ENCODE data around the gene LCMT1. TPM values are rescaled to one million over a fixed set of nuclear protein-coding genes. Genes with fewer than 3 reads are reported as not detected.

The LCMT1 gene
- total RNA-seq, 2 experiments from 2014 or later: 37.1 to 40.7 TPM

GRCh38 chr16:25083065-25083464 is 28.5 kb upstream of the LCMT1 start:
- H3K36me3 Mint-ChIP-seq (ENCODE audit: low read depth): peaks cover 2% of the 10 kb centered on the region
- no peaks in the 10 kb centered on the region for H3K27me3 Mint-ChIP-seq
- DNase-seq (no peak), ATAC-seq (no peak)
- no peaks in the 10 kb centered on the region for H3K4me1 Mint-ChIP-seq (ENCODE audit: low read depth)
- no peak for TF ChIP-seq CTCF (IDR thresholded peaks at IDR 0.05)
- no peak overlapping the region for H3K27ac Mint-ChIP-seq
- no peak overlapping the region for H3K4me3 Mint-ChIP-seq
- no peaks in the 10 kb centered on the region for H3K9me3 Mint-ChIP-seq
- intact Hi-C loops (cut with micrococcal nuclease): no loop called here
- ChIA-PET POLR2A (no interaction called here), CTCF (no interaction called here)

GRCh38 chr16:25083701-25084100 is 27.8 kb upstream of the LCMT1 start:
- ATAC-seq: no peak
- intact Hi-C loops (cut with micrococcal nuclease): no loop called here
- no peak for TF ChIP-seq CTCF (IDR thresholded peaks at IDR 0.05)
- H3K27me3 Mint-ChIP-seq: no peaks in the 10 kb centered on the region
- DNase-seq: no peak
- H3K4me3 Mint-ChIP-seq: no peak overlapping the region
- H3K36me3 Mint-ChIP-seq (ENCODE audit: low read depth): peaks cover 2% of the 10 kb centered on the region
- CTCF ChIA-PET: no interaction called here
- H3K9me3 Mint-ChIP-seq: no peaks in the 10 kb centered on the region
- no peaks in the 10 kb centered on the region for H3K4me1 Mint-ChIP-seq (ENCODE audit: low read depth)
- H3K27ac Mint-ChIP-seq: no peak overlapping the region
- POLR2A ChIA-PET: no interaction called here

- intact Hi-C loops (cut with micrococcal nuclease): no loop called here
- DNase-seq: no peak
- ChIA-PET POLR2A (no interaction called here), CTCF (no interaction called here)
- Mint-ChIP-seq H3K9me3 (no peaks in the 10 kb centered on the region), H3K27ac (no peak overlapping the region), H3K4me3 (no peak overlapping the region), H3K27me3 (no peaks in the 10 kb centered on the region), H3K36me3 (ENCODE audit: low read depth) (peaks cover under 1% of the 10 kb centered on the region), H3K4me1 (ENCODE audit: low read depth) (no peaks in the 10 kb centered on the region)
- ATAC-seq: no peak
- no peak for TF ChIP-seq CTCF (IDR thresholded peaks at IDR 0.05)
Observed at GRCh38 chr16:25084797-25085196, 26.7 kb upstream of the LCMT1 start.

GRCh38 chr16:25087761-25088160 is 23.8 kb upstream of the LCMT1 start:
- DNase-seq (no peak), ATAC-seq (no peak)
- CTCF ChIA-PET: interaction anchor here (0.6 kb wide), 1 partner anchor 136 kb away, joined by 3 read pairs; no protein-coding TSS in a partner anchor
- Mint-ChIP-seq H3K4me1 (ENCODE audit: low read depth) (peaks cover 9% of the 10 kb centered on the region), H3K36me3 (ENCODE audit: low read depth) (peaks cover 2% of the 10 kb centered on the region), H3K27ac (no peak overlapping the region), H3K4me3 (no peak overlapping the region), H3K9me3 (no peaks in the 10 kb centered on the region), H3K27me3 (no peaks in the 10 kb centered on the region)
- POLR2A ChIA-PET: interaction anchor here (0.8 kb wide), 1 partner anchor 27 kb away, joined by 3 read pairs; no protein-coding TSS in a partner anchor
- TF ChIP-seq CTCF (IDR thresholded peaks at IDR 0.05): no peak
- intact Hi-C loops (cut with micrococcal nuclease): no loop called here

- DNase-seq (no peak), ATAC-seq (no peak)
- Mint-ChIP-seq H3K27ac (no peak overlapping the region), H3K4me3 (no peak overlapping the region), H3K36me3 (ENCODE audit: low read depth) (peaks cover 4% of the 10 kb centered on the region), H3K4me1 (ENCODE audit: low read depth) (peaks cover 23% of the 10 kb centered on the region), H3K9me3 (no peaks in the 10 kb centered on the region), H3K27me3 (no peaks in the 10 kb centered on the region)
- ChIA-PET CTCF (interaction anchor here (0.9 kb wide), 1 partner anchor 22 kb away, joined by 3 read pairs; the partner anchor contains the start of gene LCMT1), POLR2A (interaction anchor here (2.2 kb wide), 1 partner anchor 22 kb away, joined by 6 read pairs; no protein-coding TSS in a partner anchor)
- no peak for TF ChIP-seq CTCF (IDR thresholded peaks at IDR 0.05)
- intact Hi-C loops (cut with micrococcal nuclease): no loop called here
Observed at GRCh38 chr16:25089351-25089750, 22.2 kb upstream of the LCMT1 start.

Measured in activated CD8-positive, alpha-beta T cell treated with anti-CD3 and anti-CD28 coated beads for 36 hours (primary cell).